Fibroblast of lung (primary cell): ENCODE measurements around the gene JMY. TPM values are rescaled to one million over a fixed set of nuclear protein-coding genes. Genes with fewer than 3 reads are reported as not detected.
A peak's percentile ranks its signal among the peaks of the same experiment; 100 is the strongest.

Experiments
- DNase-seq, 2 donors: peaks; one replicate each; pipeline versions ENCODE4 v3.0.0 to v3.0.0-alpha.2; 2010; ENCODE audit warnings: low read depth in 2 of 2
- H2AFZ ChIP-seq: 2 replicates; pipeline ENCODE4 v1.5.1; 2012; ENCODE audit warnings: low read length, control low read depth, inconsistent platforms
- H3K27ac ChIP-seq: 2 replicates; pipeline ENCODE4 v1.5.1; 2011; ENCODE audit warnings: low read length, control low read depth; ENCODE audit not compliant: insufficient read depth
- H3K27me3 ChIP-seq: 2 replicates; pipeline ENCODE4 v1.5.1; 2011; ENCODE audit warnings: mild to moderate bottlenecking, low read length; ENCODE audit not compliant: control insufficient read depth, insufficient read depth
- H3K36me3 ChIP-seq: 2 replicates; pipeline ENCODE4 v1.5.1; 2011; ENCODE audit warnings: low read length; ENCODE audit not compliant: control insufficient read depth, insufficient read depth
- H3K4me1 ChIP-seq: 2 replicates; pipeline ENCODE4 v1.5.1; 2011; ENCODE audit warnings: low read length; ENCODE audit not compliant: control insufficient read depth, insufficient read depth; ENCODE audit errors: extremely low read depth
- H3K4me2 ChIP-seq: 2 replicates; pipeline ENCODE4 v1.5.1; 2011; ENCODE audit warnings: low read length, control low read depth; ENCODE audit not compliant: insufficient read depth; ENCODE audit errors: extremely low read depth
- H3K4me3 ChIP-seq, 4 experiments: fragments of 200-600 bp in 1 of 4; sonication (generic) in 1 of 4; replicated peaks in 1 of 4; 2 replicates each; pipeline ENCODE4 v1.5.1; 2011 to 2016; ENCODE audit warnings: low read length in 4 of 4, low read depth in 3 of 4, mild to moderate bottlenecking in 3 of 4, control low read depth in 2 of 4, inconsistent platforms in 1 of 4, mixed read lengths in 1 of 4; ENCODE audit not compliant: insufficient read depth in 1 of 4; ENCODE audit errors: control extremely low read depth in 1 of 4
- H3K79me2 ChIP-seq: 2 replicates; pipeline ENCODE4 v1.5.1; 2012; ENCODE audit warnings: mild to moderate bottlenecking, low read length, inconsistent platforms; ENCODE audit not compliant: control insufficient read depth, insufficient read depth
- H3K9ac ChIP-seq: 2 replicates; pipeline ENCODE4 v1.5.1; 2011; ENCODE audit warnings: mild to moderate bottlenecking, low read length, control low read depth; ENCODE audit not compliant: insufficient read depth
- H3K9me3 ChIP-seq: 2 replicates; pipeline ENCODE4 v1.5.1; 2012; ENCODE audit warnings: low read depth, low read length; ENCODE audit not compliant: control insufficient read depth, insufficient read depth
- H4K20me1 ChIP-seq: 2 replicates; pipeline ENCODE4 v1.5.1; 2011; ENCODE audit warnings: low read length; ENCODE audit not compliant: control insufficient read depth, insufficient read depth; ENCODE audit errors: extremely low read depth
- EZH2 ChIP-seq: IDR thresholded peaks from 2 replicates; pipeline ENCODE4 v1.5.1; 2012; ENCODE audit warnings: low read length, control low read depth, mild to moderate bottlenecking; ENCODE audit errors: missing control alignments
- polyA plus RNA-seq, 2 donors: library from polyadenylated mRNA; depleted of rRNA in 1 of 2; stranded (reverse) in 1 of 2; unstranded in 1 of 2; fragments of >200 nt; gene quantifications; 2 replicates each; pipeline ENCODE4 v1.2.1, GENCODE V29; 2011 to 2012; ENCODE audit warnings: missing spikeins in 1 of 2
- total RNA-seq: library from RNA; depleted of rRNA; stranded (reverse); fragments of >200 nt; gene quantifications from 2 replicates; pipeline ENCODE4 v1.2.1, GENCODE V29; 2014
- TF ChIP-seq, protein P1 (sequence below), 2 donors: IDR thresholded peaks in 1 of 2; conservative IDR thresholded peaks in 1 of 2; 1 replicate in 1 of 2; 2 replicates in 1 of 2; pipeline ENCODE4 v1.5.1; 2011 to 2012; ENCODE audit warnings: low read length in 2 of 2, control low read depth in 1 of 2, inconsistent platforms in 1 of 2, low read depth in 1 of 2, mild to moderate bottlenecking in 1 of 2

Gene JMY
- total and polyA plus RNA-seq, 2 donors (not counting 1 experiment from before 2014, with no cell fraction given): 4.1 to 27.2 TPM

DNA sequence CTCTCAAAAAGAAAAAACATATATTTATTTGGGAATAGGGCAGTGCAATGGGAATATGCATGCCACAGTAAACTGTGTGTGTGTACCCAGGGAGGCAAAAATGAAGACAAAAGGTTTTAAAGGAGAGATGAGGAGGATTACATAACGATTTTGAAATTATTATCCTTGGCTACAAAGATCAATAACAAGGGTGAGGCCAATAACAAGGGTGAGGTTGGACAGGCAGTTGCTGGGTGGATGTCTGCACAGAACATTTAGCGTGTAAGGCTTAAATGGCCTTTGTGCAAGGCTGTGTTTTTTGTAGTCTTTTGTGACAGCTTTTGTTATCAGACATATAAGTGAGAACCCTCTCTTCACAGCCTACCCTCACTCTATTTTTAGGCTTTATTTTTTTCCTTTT is 114.0 kb downstream of the JMY start:
- DNase-seq: no peak
- no peaks in the 10 kb centered on the region for H3K9me3 ChIP-seq
- H3K4me2 ChIP-seq: no peak overlapping the region
- H3K9ac ChIP-seq: no peak overlapping the region
- no peaks in the 10 kb centered on the region for H3K4me1 ChIP-seq
- no peak overlapping the region for H3K4me3 ChIP-seq
- no peaks in the 10 kb centered on the region for H4K20me1 ChIP-seq
- H3K27ac ChIP-seq: no peak overlapping the region
- no peak overlapping the region for H2AFZ ChIP-seq
- no peak for TF ChIP-seq EZH2
- TF ChIP-seq, protein P1, sequence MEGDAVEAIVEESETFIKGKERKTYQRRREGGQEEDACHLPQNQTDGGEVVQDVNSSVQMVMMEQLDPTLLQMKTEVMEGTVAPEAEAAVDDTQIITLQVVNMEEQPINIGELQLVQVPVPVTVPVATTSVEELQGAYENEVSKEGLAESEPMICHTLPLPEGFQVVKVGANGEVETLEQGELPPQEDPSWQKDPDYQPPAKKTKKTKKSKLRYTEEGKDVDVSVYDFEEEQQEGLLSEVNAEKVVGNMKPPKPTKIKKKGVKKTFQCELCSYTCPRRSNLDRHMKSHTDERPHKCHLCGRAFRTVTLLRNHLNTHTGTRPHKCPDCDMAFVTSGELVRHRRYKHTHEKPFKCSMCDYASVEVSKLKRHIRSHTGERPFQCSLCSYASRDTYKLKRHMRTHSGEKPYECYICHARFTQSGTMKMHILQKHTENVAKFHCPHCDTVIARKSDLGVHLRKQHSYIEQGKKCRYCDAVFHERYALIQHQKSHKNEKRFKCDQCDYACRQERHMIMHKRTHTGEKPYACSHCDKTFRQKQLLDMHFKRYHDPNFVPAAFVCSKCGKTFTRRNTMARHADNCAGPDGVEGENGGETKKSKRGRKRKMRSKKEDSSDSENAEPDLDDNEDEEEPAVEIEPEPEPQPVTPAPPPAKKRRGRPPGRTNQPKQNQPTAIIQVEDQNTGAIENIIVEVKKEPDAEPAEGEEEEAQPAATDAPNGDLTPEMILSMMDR (conservative IDR thresholded peaks at IDR 0.05 in 1 of 2, IDR thresholded peaks at IDR 0.05 in 1 of 2; ENCODE audit: low read depth in 1 of 2, low read length in 2 of 2): no peak
- H3K27me3 ChIP-seq: no peaks in the 10 kb centered on the region
- no peaks in the 10 kb centered on the region for H3K36me3 ChIP-seq
- no peaks in the 10 kb centered on the region for H3K79me2 ChIP-seq

DNA sequence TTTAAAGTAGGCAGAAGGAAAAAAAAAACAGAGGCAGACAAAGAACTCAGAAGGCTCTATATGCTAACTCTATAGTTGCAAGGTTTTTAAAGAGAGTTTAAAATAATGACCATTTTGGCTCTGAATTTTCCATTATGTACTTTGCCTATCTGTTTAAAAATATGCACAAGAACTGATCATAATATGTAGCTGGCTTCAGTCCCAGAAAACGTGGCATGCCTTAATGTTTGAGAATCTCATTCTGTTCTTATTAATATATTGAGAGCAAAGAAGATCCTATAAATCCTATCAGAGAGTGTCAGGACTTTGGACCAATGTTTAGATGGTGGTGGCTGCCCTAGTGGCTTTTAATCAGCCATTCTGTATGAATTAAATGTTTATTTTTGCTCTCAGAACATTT is 121.5 kb downstream of the JMY start:
- no peaks in the 10 kb centered on the region for H3K27me3 ChIP-seq
- no peaks in the 10 kb centered on the region for H3K79me2 ChIP-seq
- no peak overlapping the region for H3K27ac ChIP-seq
- H3K9me3 ChIP-seq: no peaks in the 10 kb centered on the region
- no peaks in the 10 kb centered on the region for H4K20me1 ChIP-seq
- H3K9ac ChIP-seq: no peak overlapping the region
- DNase-seq: peak; percentile 14 to 33
- H3K36me3 ChIP-seq: no peaks in the 10 kb centered on the region
- no peak overlapping the region for H2AFZ ChIP-seq
- no peak for TF ChIP-seq EZH2
- TF ChIP-seq, protein P1 (conservative IDR thresholded peaks at IDR 0.05 in 1 of 2, IDR thresholded peaks at IDR 0.05 in 1 of 2; ENCODE audit: low read depth in 1 of 2, low read length in 2 of 2): no peak
- H3K4me3 ChIP-seq: no peak overlapping the region
- H3K4me2 ChIP-seq: no peak overlapping the region
- H3K4me1 ChIP-seq: no peaks in the 10 kb centered on the region

Other genes starting within 250 kb of the JMY start
- gene DMGDH, start 166.5 kb upstream of the JMY start, total RNA-seq: 7.7 and 7.9 TPM in 2 replicates
- gene DMGDH, start 166.5 kb upstream of the JMY start, polyA plus RNA-seq: 0.89 and 1.5 TPM in 2 replicates
- 10.3 and 20.3 TPM in 2 replicates for gene BHMT2, start 166.4 kb upstream of the JMY start, total RNA-seq
- 6.1 and 6.5 TPM in 2 replicates for gene BHMT2, start 166.4 kb upstream of the JMY start, polyA plus RNA-seq
- gene BHMT, start 124.3 kb upstream of the JMY start, total RNA-seq: 0.17 TPM in 1 of 2 replicates, not detected in the other
- gene BHMT, start 124.3 kb upstream of the JMY start, polyA plus RNA-seq: not detected in 2 replicates